ENCODE measurements around the gene LIN7B. TPM values are rescaled to one million over a fixed set of nuclear protein-coding genes. Genes with fewer than 3 reads are reported as not detected.

LIN7B gene
- polyA plus RNA-seq, 4 donors, result 7.7 to 21.9 (median 14.5) TPM

GRCh38 chr19:49128545-49129237 is 14.5 kb downstream of the LIN7B start:
- WGBS, 3 donors, result 48 to 66% (median 50%) methylated on average over 13 to 15 of the region's 15 CpGs
- peaks cover 0 to 15% (median 0%) of the 10 kb centered on the region in 3 donors for H3K27me3 ChIP-seq (ENCODE audit: control insufficient read depth in 3 of 3, insufficient read depth in 3 of 3, low read length in 3 of 3)
- peaks cover 0 to 18% (median 3%) of the 10 kb centered on the region in 3 donors for H3K4me1 ChIP-seq (ENCODE audit: control insufficient read depth in 3 of 3, insufficient read depth in 2 of 3, low read depth in 1 of 3, low read length in 2 of 3)
- FAIRE-seq (no peak), DNase-seq (no peak)
- peaks cover 0 to 3% of the 10 kb centered on the region in 2 donors for H3K9me3 ChIP-seq (ENCODE audit: control insufficient read depth in 2 of 2, insufficient read depth in 1 of 2, low read depth in 1 of 2, low read length in 1 of 2)
- H3K4me3 ChIP-seq (ENCODE audit: low read depth in 1 of 3, low read length in 3 of 3), result no peak overlapping the region
- H3K36me3 ChIP-seq (ENCODE audit: control insufficient read depth in 3 of 3, insufficient read depth in 2 of 3, low read depth in 1 of 3, low read length in 3 of 3), result no peaks in the 10 kb centered on the region
- no peak overlapping the region for H3K27ac ChIP-seq (ENCODE audit: low read depth in 1 of 3, low read length in 2 of 3)

GRCh38 chr19:49129238-49129583 is 15.0 kb downstream of the LIN7B start:
- WGBS, 3 donors, result 60 to 66% (median 62%) methylated on average over 16 of the region's 16 CpGs
- FAIRE-seq, result no peak
- DNase-seq, result no peak
- Histone ChIP-seq H3K36me3 (ENCODE audit: control insufficient read depth in 3 of 3, insufficient read depth in 2 of 3, low read depth in 1 of 3, low read length in 3 of 3) (no peaks in the 10 kb centered on the region), H3K27me3 (ENCODE audit: control insufficient read depth in 3 of 3, insufficient read depth in 3 of 3, low read length in 3 of 3) (peaks cover 0 to 20% (median 0%) of the 10 kb centered on the region in 3 donors), H3K4me3 (ENCODE audit: low read depth in 1 of 3, low read length in 3 of 3) (no peak overlapping the region), H3K27ac (ENCODE audit: low read depth in 1 of 3, low read length in 2 of 3) (no peak overlapping the region), H3K4me1 (ENCODE audit: control insufficient read depth in 3 of 3, insufficient read depth in 2 of 3, low read depth in 1 of 3, low read length in 2 of 3) (peaks cover 3 to 23% (median 3%) of the 10 kb centered on the region in 3 donors), H3K9me3 (ENCODE audit: control insufficient read depth in 2 of 2, insufficient read depth in 1 of 2, low read depth in 1 of 2, low read length in 1 of 2) (peaks cover 0 to 3% of the 10 kb centered on the region in 2 donors)

GRCh38 chr19:49130325-49130724 is 16.2 kb downstream of the LIN7B start:
- 94 to 95% (median 94%) methylated on average over 24 of the region's 24 CpGs for WGBS, 3 donors

GRCh38 chr19:49132974-49133609 is 18.9 kb downstream of the LIN7B start:
- Histone ChIP-seq H3K27me3 (ENCODE audit: control insufficient read depth in 3 of 3, insufficient read depth in 3 of 3, low read length in 3 of 3) (peaks cover 0 to 23% (median 0%) of the 10 kb centered on the region in 3 donors), H3K9me3 (ENCODE audit: control insufficient read depth in 2 of 2, insufficient read depth in 1 of 2, low read depth in 1 of 2, low read length in 1 of 2) (no peaks in the 10 kb centered on the region), H3K36me3 (ENCODE audit: control insufficient read depth in 3 of 3, insufficient read depth in 2 of 3, low read depth in 1 of 3, low read length in 3 of 3) (no peaks in the 10 kb centered on the region), H3K4me1 (ENCODE audit: control insufficient read depth in 3 of 3, insufficient read depth in 2 of 3, low read depth in 1 of 3, low read length in 2 of 3) (peaks cover 3 to 13% (median 3%) of the 10 kb centered on the region in 3 donors), H3K27ac (ENCODE audit: low read depth in 1 of 3, low read length in 2 of 3) (peak overlapping the region in 2 of 3 donors; percentile 5 to 38), H3K4me3 (ENCODE audit: low read depth in 1 of 3, low read length in 3 of 3) (peak overlapping the region in 2 of 3 donors; percentile 5 to 21)
- no peak for FAIRE-seq
- WGBS, 3 donors, result 9 to 17% (median 15%) methylated on average over 44 to 49 of the region's 49 CpGs
- DNase-seq, result peak; percentile 48 to 57

More at GRCh38 chr19:49130325-49130724, 16.2 kb downstream of the LIN7B start:
- H3K27me3 ChIP-seq (ENCODE audit: control insufficient read depth in 3 of 3, insufficient read depth in 3 of 3, low read length in 3 of 3), result peaks cover 0 to 24% (median 0%) of the 10 kb centered on the region in 3 donors
- H3K27ac ChIP-seq (ENCODE audit: low read depth in 1 of 3, low read length in 2 of 3), result no peak overlapping the region
- H3K36me3 ChIP-seq (ENCODE audit: control insufficient read depth in 3 of 3, insufficient read depth in 2 of 3, low read depth in 1 of 3, low read length in 3 of 3), result no peaks in the 10 kb centered on the region
- H3K4me1 ChIP-seq (ENCODE audit: control insufficient read depth in 3 of 3, insufficient read depth in 2 of 3, low read depth in 1 of 3, low read length in 2 of 3), result peaks cover 3 to 20% (median 3%) of the 10 kb centered on the region in 3 donors
- DNase-seq, result no peak
- H3K4me3 ChIP-seq (ENCODE audit: low read depth in 1 of 3, low read length in 3 of 3), result no peak overlapping the region
- no peak for FAIRE-seq
- peaks cover 0 to 3% of the 10 kb centered on the region in 2 donors for H3K9me3 ChIP-seq (ENCODE audit: control insufficient read depth in 2 of 2, insufficient read depth in 1 of 2, low read depth in 1 of 2, low read length in 1 of 2)

GRCh38 chr19:49133621-49134454 is 19.7 kb downstream of the LIN7B start:
- no peak for FAIRE-seq
- H3K27me3 ChIP-seq (ENCODE audit: control insufficient read depth in 3 of 3, insufficient read depth in 3 of 3, low read length in 3 of 3), result peaks cover 0 to 25% (median 0%) of the 10 kb centered on the region in 3 donors
- peak; percentile 70 to 88 for DNase-seq
- H3K36me3 ChIP-seq (ENCODE audit: control insufficient read depth in 3 of 3, insufficient read depth in 2 of 3, low read depth in 1 of 3, low read length in 3 of 3), result no peaks in the 10 kb centered on the region
- H3K9me3 ChIP-seq (ENCODE audit: control insufficient read depth in 2 of 2, insufficient read depth in 1 of 2, low read depth in 1 of 2, low read length in 1 of 2), result no peaks in the 10 kb centered on the region
- H3K27ac ChIP-seq (ENCODE audit: low read depth in 1 of 3, low read length in 2 of 3), result peak overlapping the region in 2 of 3 donors; percentile 26 to 38
- H3K4me1 ChIP-seq (ENCODE audit: control insufficient read depth in 3 of 3, insufficient read depth in 2 of 3, low read depth in 1 of 3, low read length in 2 of 3), result peaks cover 0 to 13% (median 3%) of the 10 kb centered on the region in 3 donors
- H3K4me3 ChIP-seq (ENCODE audit: low read depth in 1 of 3, low read length in 3 of 3), result peak overlapping the region in 2 of 3 donors; percentile 5 to 21
- WGBS, 3 donors, result 23 to 42% (median 41%) methylated on average over 37 to 42 of the region's 42 CpGs

- Histone ChIP-seq H3K4me1 (ENCODE audit: control insufficient read depth in 3 of 3, insufficient read depth in 2 of 3, low read depth in 1 of 3, low read length in 2 of 3) (peaks cover 0 to 13% (median 3%) of the 10 kb centered on the region in 3 donors), H3K27ac (ENCODE audit: low read depth in 1 of 3, low read length in 2 of 3) (peak overlapping the region in 1 of 3 donors; percentile 40), H3K9me3 (ENCODE audit: control insufficient read depth in 2 of 2, insufficient read depth in 1 of 2, low read depth in 1 of 2, low read length in 1 of 2) (no peaks in the 10 kb centered on the region), H3K27me3 (ENCODE audit: control insufficient read depth in 3 of 3, insufficient read depth in 3 of 3, low read length in 3 of 3) (peaks cover 0 to 27% (median 0%) of the 10 kb centered on the region in 3 donors), H3K4me3 (ENCODE audit: low read depth in 1 of 3, low read length in 3 of 3) (no peak overlapping the region), H3K36me3 (ENCODE audit: control insufficient read depth in 3 of 3, insufficient read depth in 2 of 3, low read depth in 1 of 3, low read length in 3 of 3) (no peaks in the 10 kb centered on the region)
- no peak for DNase-seq
- no peak for FAIRE-seq
- WGBS, 3 donors, result 88 to 91% (median 91%) methylated on average over 5 of the region's 5 CpGs
Observed at GRCh38 chr19:49135686-49136085, 21.5 kb downstream of the LIN7B start.

GRCh38 chr19:49136771-49137171 is 22.6 kb downstream of the LIN7B start:
- no peak for DNase-seq
- FAIRE-seq, result no peak
- H3K27me3 ChIP-seq (ENCODE audit: control insufficient read depth in 3 of 3, insufficient read depth in 3 of 3, low read length in 3 of 3), result peaks cover 0 to 31% (median 0%) of the 10 kb centered on the region in 3 donors
- peak overlapping the region in 1 of 3 donors; percentile 66 for H3K27ac ChIP-seq (ENCODE audit: low read depth in 1 of 3, low read length in 2 of 3)
- no peak overlapping the region for H3K4me3 ChIP-seq (ENCODE audit: low read depth in 1 of 3, low read length in 3 of 3)
- peaks cover 0 to 5% of the 10 kb centered on the region in 2 donors for H3K9me3 ChIP-seq (ENCODE audit: control insufficient read depth in 2 of 2, insufficient read depth in 1 of 2, low read depth in 1 of 2, low read length in 1 of 2)
- peaks cover 0 to 13% (median 3%) of the 10 kb centered on the region in 3 donors for H3K4me1 ChIP-seq (ENCODE audit: control insufficient read depth in 3 of 3, insufficient read depth in 2 of 3, low read depth in 1 of 3, low read length in 2 of 3)
- WGBS, 3 donors, result 63 to 77% (median 73%) methylated on average over 10 of the region's 10 CpGs
- H3K36me3 ChIP-seq (ENCODE audit: control insufficient read depth in 3 of 3, insufficient read depth in 2 of 3, low read depth in 1 of 3, low read length in 3 of 3), result no peaks in the 10 kb centered on the region

GRCh38 chr19:49140951-49141350 is 26.8 kb downstream of the LIN7B start:
- Histone ChIP-seq H3K9me3 (ENCODE audit: control insufficient read depth in 2 of 2, insufficient read depth in 1 of 2, low read depth in 1 of 2, low read length in 1 of 2) (peaks cover 0 to 5% of the 10 kb centered on the region in 2 donors), H3K27ac (ENCODE audit: low read depth in 1 of 3, low read length in 2 of 3) (no peak overlapping the region), H3K4me1 (ENCODE audit: control insufficient read depth in 3 of 3, insufficient read depth in 2 of 3, low read depth in 1 of 3, low read length in 2 of 3) (no peaks in the 10 kb centered on the region), H3K36me3 (ENCODE audit: control insufficient read depth in 3 of 3, insufficient read depth in 2 of 3, low read depth in 1 of 3, low read length in 3 of 3) (no peaks in the 10 kb centered on the region), H3K27me3 (ENCODE audit: control insufficient read depth in 3 of 3, insufficient read depth in 3 of 3, low read length in 3 of 3) (peaks cover 0 to 36% (median 0%) of the 10 kb centered on the region in 3 donors), H3K4me3 (ENCODE audit: low read depth in 1 of 3, low read length in 3 of 3) (no peak overlapping the region)
- 82 to 84% (median 84%) methylated on average over 7 of the region's 7 CpGs for WGBS, 3 donors
- FAIRE-seq (no peak), DNase-seq (no peak)
